Measurements from ENCODE around the gene LRGUK.

Gene LRGUK

DNA sequence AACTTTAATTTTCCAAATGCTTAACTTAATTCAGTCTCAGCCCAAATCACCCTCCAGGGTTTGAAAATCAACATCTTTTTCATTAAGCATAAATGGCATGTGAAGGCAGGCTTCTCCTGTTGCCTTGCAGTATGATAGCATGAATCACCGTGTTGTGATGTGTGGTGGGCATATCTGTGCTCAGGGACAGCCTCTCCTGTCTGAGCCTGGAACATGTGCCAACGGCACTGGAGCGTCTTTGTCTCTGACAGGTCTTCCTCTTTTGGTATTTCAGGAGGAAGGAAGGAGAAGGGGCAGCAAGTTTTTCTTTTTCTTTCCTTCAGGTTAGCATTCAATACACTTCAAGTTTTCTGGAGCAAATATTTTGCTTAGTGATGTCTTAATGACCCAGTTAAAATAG is 57.6 kb downstream of the LRGUK start:
- TF ChIP-seq, protein P1, sequence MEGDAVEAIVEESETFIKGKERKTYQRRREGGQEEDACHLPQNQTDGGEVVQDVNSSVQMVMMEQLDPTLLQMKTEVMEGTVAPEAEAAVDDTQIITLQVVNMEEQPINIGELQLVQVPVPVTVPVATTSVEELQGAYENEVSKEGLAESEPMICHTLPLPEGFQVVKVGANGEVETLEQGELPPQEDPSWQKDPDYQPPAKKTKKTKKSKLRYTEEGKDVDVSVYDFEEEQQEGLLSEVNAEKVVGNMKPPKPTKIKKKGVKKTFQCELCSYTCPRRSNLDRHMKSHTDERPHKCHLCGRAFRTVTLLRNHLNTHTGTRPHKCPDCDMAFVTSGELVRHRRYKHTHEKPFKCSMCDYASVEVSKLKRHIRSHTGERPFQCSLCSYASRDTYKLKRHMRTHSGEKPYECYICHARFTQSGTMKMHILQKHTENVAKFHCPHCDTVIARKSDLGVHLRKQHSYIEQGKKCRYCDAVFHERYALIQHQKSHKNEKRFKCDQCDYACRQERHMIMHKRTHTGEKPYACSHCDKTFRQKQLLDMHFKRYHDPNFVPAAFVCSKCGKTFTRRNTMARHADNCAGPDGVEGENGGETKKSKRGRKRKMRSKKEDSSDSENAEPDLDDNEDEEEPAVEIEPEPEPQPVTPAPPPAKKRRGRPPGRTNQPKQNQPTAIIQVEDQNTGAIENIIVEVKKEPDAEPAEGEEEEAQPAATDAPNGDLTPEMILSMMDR (IDR thresholded peaks at IDR 0.05; ENCODE audit: insufficient read depth, missing control alignments): no peak
- FAIRE-seq: no peak
- DNase-seq (ENCODE audit: insufficient read length, low spot score): no peak

DNA sequence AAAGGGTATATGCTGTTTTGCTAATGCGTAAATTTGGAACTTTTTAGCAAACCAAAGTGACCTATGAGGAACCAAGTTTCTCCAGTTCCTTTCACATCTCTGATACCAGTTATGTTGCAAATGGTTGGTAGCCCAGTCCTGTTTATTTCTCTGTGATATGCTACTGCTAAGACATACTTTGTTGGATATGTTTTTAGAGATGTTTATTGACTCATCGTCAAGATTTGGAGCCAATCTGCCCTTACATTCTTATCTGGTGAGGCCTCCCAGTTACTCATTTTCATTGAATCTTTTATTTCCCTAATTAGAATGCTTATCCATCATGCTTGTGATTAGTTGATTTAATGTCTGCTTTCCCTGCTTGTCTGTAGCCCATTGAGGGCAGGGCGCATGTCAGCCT is 58.9 kb downstream of the LRGUK start:
- DNase-seq (ENCODE audit: insufficient read length, low spot score) (no peak), FAIRE-seq (no peak)
- TF ChIP-seq, protein P1 (IDR thresholded peaks at IDR 0.05; ENCODE audit: insufficient read depth, missing control alignments): no peak

GRCh38 chr7:134186801-134187200 is 59.7 kb downstream of the LRGUK start:
- FAIRE-seq (no peak), DNase-seq (ENCODE audit: insufficient read length, low spot score) (no peak)
- TF ChIP-seq, protein P1 (IDR thresholded peaks at IDR 0.05; ENCODE audit: insufficient read depth, missing control alignments): no peak

DNA sequence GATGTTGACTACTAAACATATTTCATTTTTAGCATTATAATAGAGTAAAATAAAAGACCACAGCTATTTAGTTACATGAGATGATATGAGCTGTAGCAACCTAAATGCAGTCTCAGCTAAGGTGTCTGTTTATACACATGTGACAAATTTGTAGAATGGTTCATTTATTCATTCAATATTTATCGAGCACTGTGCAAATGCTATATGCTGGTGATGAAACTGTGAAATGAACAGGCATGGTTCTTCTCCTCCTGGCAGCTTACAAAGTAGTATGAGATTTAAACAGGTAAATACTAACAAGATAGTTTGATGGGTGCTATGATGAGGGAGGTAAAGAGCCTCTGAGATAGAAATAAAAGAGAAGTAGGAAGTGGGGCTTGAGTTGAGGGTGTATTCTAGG is 60.8 kb downstream of the LRGUK start:
- DNase-seq (ENCODE audit: insufficient read length, low spot score) (no peak), FAIRE-seq (no peak)
- TF ChIP-seq, protein P1 (IDR thresholded peaks at IDR 0.05; ENCODE audit: insufficient read depth, missing control alignments): no peak

DNA sequence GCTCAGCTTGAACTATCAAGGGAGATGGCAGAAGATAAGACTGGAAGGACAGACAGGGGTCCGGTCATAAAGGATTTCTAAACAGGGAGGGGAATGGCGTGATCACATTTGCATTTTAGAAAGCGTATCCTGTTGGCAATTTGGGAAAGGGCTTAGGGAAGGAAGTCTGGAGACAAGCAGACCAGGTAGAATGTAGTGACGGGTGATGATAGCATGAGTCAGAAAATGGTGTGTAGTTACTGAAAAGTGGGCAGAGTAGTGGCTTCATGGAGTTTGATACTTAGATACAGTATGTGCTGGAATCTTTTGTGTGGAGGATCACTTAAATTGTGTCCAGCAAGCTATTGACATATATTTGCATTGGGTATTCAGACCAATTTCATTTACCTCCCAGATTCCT is 61.2 kb downstream of the LRGUK start:
- no peak for DNase-seq (ENCODE audit: insufficient read length, low spot score)
- TF ChIP-seq, protein P1 (IDR thresholded peaks at IDR 0.05; ENCODE audit: insufficient read depth, missing control alignments): no peak
- no peak for FAIRE-seq

GRCh38 chr7:134189559-134189958 is 62.4 kb downstream of the LRGUK start:
- no peak for DNase-seq (ENCODE audit: insufficient read length, low spot score)
- no peak for FAIRE-seq
- TF ChIP-seq, protein P1 (IDR thresholded peaks at IDR 0.05; ENCODE audit: insufficient read depth, missing control alignments): no peak

DNA sequence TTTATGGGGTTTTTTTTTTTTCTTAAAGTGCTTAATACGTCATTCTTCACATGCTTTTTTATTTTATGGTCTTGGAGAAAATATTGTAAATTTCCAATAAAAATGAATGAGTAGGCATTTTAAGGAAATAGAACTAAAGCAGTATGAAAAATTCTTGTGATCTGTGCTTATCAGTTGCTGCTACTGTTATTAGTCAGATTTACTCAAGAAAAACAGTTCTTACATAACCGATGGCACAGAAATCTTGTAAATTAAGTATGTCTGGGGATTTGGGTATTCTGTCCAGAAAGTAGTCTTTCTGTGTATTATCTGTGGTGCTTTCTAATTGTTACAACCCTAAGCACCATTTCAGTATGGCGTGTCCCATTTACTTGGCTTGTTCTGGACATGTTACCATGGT is 64.7 kb downstream of the LRGUK start:
- FAIRE-seq: no peak
- no peak for DNase-seq (ENCODE audit: insufficient read length, low spot score)
- TF ChIP-seq, protein P1 (IDR thresholded peaks at IDR 0.05; ENCODE audit: insufficient read depth, missing control alignments): no peak

All from D721Med (cell line).